Stimulated activated CD8-positive, alpha-beta memory T cell treated with anti-CD3 and anti-CD28 coated beads, Interleukin-2, amount 100 ng/mL, for 1 hour (primary cell): ENCODE results near the gene PMEPA1.

Source experiments
- DNase-seq, 2 donors: peaks; one replicate each; pipeline ENCODE4 v3.0.0-alpha.2; 2020; ENCODE audit warnings: low read depth in 2 of 2

PMEPA1 gene

DNA sequence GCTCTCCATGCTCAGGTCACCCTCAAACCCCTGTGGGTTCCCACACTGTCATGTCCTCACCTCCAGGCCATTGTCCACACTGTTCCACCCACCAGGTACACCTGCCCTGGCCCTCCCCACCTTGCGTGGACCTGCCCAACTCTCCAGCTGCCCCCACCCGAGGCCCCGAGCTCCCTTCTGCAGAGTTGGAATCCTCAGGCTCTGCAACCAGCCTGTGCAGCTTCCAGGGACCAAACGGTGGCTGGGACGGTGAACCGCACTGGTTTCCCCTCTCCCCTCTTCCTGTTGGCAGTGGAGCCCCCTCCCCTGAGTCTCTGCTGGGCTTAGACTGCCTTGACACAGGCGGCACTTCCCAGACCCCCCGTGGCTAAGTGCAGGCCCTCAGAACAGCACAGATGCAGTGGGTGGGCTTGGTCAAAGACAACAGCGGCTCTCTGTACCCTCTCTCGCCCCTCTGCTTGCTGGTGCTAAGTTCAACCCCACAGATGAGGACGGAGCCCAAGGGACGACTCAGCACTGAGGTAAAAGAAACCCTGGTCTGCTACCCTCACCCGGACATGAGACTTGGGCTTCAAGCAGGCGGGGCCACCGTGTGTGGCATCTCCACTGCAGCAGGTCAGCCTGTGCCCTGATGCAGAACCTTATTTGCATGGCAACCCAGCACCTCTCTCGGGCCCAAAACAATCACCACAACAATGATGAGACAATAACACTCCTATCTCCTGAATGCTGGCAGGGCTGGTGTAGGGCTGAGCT is 100.6 kb downstream of the PMEPA1 start:
- DNase-seq: no peak

- no peak for DNase-seq
Measured at GRCh38 chr20:57608516-57608915, 101.3 kb downstream of the PMEPA1 start.

DNA sequence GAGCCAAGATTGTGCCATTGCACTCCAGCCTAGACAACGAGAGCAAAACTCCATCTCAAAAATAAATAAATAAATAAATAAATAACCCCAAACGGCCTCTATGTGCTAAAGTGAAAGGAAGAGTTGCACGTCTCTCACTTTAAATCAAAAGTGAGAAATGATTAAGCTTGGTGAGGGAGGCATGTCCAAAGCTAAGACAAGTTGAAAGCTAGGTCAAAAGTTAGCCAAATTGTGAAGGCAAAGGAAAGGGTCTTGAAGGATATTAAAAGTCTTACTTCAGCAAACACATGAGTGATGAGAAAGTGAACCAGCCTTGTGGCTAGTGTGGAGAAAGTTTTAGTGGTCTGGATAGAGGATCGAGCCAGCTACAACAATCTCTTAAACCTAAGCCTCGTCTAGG is 103.9 kb downstream of the PMEPA1 start:
- DNase-seq: no peak

DNA sequence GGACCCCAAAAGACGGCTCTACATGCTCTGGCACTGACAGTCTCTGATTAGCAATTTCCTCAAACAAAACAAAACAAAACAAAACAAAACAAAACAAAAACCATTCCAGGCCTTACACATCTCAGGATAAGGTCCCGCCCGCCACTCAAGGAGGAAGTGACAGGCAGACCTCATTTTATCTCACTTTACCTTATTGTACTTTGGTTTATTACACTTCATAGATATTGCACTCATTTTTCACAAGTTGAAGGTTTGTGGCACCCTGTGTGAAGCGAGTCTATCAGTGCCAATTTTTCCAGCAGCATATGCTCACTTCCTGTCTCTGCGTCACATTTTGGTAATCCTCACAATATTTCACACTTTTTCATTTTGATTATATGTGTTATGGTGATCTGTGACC is 104.8 kb downstream of the PMEPA1 start:
- DNase-seq: no peak

DNA sequence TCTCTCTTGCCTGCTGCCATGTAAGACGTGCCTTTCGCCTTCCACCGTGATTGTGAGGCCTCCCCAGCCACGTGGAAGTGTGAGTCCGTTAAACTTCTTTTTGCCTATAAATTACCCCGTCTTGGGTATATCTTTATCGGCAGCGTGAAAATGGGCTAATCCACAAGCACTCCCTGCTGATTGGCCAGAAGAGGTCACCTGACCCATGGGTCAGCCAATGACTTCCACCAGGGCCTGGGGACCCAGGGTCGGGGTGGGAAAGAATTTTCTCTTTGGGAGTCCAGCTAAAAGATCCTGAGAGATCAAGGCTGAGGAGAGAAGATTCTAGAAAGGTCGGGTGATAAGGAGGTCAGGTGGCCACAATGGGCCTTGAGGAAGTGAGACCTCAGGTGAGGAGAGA is 106.7 kb downstream of the PMEPA1 start:
- DNase-seq: no peak

GRCh38 chr20:57601737-57602136 is 108.1 kb downstream of the PMEPA1 start:
- DNase-seq: no peak

- no peak for DNase-seq
Measured at GRCh38 chr20:57601211-57601570, 108.6 kb downstream of the PMEPA1 start.

DNA sequence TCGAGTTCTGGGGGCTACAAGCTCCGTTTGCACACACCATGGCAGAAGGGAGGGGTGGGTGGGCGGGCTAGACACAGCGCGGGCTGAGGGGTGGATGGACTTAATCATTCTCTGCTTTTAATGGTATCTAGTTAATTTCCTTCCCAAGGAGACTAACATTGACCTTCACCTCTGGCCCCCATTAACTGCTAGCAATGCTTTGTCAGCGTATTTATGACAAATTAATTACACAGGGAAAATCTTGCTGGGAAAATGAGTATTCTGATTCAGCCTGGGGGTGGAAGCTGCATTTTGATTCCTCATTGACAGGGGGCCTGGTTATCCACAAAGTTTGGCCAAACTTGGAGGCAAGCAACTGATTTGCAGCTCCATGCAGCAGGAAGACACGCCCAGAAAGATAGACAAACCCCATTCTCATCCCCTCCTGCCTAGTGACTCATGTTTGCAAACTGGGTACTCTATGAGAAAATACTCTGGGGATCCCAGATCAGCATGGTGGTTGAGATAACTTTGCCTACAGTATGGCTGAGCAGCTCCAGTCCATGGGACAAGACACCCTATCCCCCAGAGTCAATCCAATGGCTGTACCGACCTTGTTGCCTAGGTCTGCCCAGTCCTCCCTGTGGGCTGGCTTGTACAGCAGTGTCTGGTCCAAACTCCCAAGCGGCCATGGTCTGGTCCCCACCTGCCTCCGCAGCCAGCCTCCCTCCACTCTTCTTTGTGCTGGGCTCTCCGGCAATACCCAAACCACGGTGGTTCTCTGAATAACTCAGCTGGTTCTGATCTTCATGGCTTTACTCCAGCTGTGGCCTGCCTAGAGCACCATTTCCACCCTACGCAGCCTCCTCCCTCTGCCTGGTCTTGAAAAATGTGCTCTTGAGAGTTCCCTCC is 109.2 kb downstream of the PMEPA1 start:
- no peak for DNase-seq

DNA sequence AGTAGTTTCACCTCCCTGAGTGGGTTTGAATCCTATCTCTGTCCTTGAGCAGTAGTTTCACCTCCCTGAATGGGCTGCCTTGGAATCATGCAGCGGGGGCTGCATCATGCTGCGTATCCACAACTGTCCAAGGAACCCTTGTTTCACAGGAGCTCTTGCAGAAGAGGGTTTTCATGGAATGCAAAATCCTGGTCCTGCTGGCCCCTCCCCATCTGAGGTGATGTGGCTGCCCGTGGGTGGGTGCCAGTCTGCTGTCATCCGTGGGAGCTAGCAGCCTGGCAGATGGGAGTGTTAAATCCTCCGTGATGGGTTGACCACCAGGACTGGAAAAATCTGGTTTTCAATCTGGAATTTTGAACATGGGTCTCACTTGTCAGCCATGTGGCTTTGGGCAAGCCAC is 111.3 kb downstream of the PMEPA1 start:
- no peak for DNase-seq
